ENCODE data around the gene STXBP1.

The STXBP1 gene

DNA sequence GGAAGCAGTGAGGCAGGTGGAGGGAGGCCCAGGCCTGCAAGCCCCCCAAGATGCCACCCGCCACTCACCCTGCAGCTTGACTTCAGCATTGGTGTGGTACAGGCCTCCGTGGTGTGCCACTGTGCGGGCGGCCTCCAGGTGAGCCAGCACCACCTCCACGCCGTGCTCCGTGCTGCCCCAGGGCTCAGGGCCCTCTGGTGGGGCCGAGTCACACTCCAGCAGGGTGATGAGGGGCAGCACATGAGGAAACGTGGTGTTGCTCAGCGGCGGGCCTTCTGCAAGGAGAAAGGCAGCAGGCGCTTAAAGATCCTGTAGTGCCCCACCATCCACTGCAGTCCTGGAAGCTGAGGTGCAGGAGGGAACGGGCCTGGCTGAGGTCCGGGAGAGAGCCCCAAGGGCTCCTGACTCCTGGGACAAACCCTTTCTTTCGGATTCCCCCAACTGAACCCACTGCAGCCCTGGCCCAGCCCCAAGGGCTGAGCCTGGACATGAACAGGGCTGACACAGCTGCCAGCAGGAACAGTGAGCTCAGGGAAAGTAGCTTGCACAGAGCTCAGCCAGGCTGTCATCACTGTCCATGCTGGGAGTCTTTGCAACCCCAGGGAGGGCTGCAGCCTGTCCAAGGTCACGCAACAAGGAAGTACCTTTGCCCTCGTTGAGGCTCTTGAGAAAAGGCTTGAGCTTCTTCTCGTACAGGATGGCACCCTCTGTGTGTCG is 127.7 kb downstream of the STXBP1 start:
- DNase-seq: no peak

DNA sequence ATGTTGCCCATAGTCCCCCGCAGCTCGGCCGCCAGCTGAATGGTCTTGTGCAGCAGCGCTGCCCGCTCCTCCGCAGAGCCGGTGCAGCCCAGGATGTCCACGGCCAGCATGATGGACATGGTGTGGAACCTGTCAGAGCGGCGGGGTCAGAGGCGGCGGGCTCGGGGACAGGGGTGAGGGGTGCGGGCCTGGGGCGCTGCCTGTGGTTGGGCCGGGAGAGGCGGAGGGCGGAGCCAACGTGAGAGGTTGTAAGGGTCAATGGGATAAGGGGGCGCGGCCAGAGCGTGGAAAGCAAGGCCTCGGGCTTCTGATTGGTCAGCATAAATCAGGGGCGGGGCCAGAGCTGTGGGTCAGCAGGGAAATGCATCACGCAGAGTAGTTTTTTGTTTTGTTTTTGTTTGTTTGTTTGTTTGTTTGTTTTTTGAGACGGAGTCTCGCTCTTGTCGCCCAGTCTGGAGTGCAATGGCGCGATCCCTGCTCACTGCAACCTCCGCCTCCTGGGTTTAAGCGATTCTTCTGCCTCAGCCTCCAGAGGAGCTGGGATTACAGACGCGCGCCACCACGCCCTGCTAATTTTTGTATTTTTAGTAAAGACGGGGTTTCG is 129.9 kb downstream of the STXBP1 start:
- DNase-seq: peak; percentile 44

Data from fibroblast of skin of scalp (primary cell).